GM20000 (cell line): Measurements from ENCODE around the gene EPO.

Source experiments
- DNase-seq: peaks from one replicate; pipeline ENCODE4 v3.0.0; 2012; ENCODE audit warnings: low spot score
- TF ChIP-seq, protein P1 (sequence below): IDR thresholded peaks from 2 replicates; pipeline ENCODE4 v1.5.1; 2012; ENCODE audit warnings: mild to moderate bottlenecking, control low read depth; ENCODE audit errors: extremely low read depth, missing control alignments

EPO gene

DNA sequence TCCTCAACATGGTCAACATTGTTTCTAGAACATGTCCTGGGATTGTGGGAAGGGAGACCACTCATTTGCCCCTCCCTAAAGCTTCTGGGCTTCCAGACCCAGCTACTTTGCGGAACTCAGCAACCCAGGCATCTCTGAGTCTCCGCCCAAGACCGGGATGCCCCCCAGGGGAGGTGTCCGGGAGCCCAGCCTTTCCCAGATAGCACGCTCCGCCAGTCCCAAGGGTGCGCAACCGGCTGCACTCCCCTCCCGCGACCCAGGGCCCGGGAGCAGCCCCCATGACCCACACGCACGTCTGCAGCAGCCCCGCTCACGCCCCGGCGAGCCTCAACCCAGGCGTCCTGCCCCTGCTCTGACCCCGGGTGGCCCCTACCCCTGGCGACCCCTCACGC lies at the start of gene EPO:
TSS of gene EPO (plus strand) at position 190 of the 392 bp plus-strand sequence. CDS start 513 bp downstream, outside the sequence.
- DNase-seq = no peak
- TF ChIP-seq, protein P1, sequence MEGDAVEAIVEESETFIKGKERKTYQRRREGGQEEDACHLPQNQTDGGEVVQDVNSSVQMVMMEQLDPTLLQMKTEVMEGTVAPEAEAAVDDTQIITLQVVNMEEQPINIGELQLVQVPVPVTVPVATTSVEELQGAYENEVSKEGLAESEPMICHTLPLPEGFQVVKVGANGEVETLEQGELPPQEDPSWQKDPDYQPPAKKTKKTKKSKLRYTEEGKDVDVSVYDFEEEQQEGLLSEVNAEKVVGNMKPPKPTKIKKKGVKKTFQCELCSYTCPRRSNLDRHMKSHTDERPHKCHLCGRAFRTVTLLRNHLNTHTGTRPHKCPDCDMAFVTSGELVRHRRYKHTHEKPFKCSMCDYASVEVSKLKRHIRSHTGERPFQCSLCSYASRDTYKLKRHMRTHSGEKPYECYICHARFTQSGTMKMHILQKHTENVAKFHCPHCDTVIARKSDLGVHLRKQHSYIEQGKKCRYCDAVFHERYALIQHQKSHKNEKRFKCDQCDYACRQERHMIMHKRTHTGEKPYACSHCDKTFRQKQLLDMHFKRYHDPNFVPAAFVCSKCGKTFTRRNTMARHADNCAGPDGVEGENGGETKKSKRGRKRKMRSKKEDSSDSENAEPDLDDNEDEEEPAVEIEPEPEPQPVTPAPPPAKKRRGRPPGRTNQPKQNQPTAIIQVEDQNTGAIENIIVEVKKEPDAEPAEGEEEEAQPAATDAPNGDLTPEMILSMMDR = no peak

DNA sequence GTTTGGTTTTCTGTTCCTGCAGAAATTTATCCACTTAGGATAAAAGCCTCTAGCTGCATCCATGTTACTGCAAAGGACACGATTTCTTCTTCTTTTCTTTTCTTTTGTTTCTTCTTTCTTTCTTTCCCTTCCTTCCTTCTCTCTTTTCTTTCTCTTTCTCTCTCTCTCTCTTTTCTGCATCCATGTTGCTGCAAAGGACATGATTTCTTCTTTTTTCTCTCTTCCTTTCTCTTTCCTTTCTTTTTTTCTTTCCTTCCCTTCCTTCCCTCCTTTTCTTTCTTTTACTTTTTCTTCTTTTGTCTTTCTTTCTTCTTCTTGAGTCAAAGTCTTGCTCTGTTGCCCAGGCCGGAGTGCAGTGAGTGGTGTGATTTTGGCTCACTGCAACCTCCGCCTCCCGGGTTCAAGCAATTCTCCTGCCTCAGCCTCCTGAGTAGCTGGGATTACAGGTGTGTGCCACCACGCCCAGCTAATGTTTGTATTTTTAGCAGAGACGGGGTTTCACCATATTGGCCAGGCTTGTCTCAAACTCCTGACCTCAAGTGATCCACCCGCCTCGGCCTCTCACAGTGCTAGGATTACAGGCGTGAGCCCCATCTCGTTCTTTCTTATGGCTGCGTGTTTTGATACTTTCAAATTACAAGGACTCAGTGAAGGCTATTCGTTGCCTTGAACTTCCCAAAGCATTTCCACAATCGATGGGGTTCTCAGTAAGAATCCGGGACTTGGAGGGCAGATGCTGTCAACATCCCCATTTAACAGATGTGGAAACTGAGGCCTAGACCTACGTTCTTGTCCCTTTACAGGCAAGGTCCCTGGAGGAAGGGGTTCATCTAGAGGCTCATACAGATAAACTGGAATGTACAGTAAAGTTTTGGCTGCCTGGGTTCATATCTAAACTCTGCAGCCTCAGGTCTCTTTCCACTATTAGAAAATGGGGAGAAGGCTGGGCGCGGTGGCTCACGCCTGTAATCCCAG lies 48.6 kb upstream of the EPO start:
- TF ChIP-seq, protein P1 = no peak
- no peak for DNase-seq

DNA sequence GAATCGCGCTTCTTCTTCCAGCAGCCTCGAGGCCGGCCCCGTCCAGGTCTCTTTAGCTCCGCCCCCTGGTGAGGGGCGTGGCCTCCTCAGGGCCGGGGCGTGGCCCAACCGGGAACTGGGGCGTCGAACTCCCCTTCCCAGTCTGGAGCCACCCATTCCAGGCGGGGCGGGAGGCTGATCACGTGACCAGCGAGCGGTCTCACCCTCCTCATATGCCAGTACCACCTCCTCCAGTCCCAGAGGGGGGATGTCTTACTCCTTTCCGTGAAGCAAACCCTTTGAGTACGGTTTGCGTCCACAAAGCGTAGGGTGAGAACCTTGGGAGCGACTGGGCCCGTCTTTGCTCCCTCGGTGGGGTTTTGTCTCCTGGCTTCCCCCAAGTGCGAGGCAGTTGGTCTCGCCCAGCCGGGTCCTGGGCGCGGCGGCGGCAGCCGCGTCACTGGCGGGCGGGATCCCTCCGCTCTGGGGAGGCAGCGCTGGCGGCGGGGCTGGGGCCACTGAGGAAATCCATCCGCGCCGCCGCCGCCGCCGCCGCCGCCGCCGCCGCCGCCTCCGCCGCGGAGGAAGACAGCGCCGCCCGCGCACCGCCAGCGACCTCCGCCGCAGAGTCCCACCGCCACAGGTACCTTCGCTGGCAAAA lies 46.8 kb upstream of the EPO start, which contains the start of gene GNB2:
TSS of gene GNB2 (plus strand) at position 439 of the 640 bp plus-strand sequence. CDS start 2,526 bp downstream, outside the sequence.
- TF ChIP-seq, protein P1 = no peak
- DNase-seq = peak; percentile 97

DNA sequence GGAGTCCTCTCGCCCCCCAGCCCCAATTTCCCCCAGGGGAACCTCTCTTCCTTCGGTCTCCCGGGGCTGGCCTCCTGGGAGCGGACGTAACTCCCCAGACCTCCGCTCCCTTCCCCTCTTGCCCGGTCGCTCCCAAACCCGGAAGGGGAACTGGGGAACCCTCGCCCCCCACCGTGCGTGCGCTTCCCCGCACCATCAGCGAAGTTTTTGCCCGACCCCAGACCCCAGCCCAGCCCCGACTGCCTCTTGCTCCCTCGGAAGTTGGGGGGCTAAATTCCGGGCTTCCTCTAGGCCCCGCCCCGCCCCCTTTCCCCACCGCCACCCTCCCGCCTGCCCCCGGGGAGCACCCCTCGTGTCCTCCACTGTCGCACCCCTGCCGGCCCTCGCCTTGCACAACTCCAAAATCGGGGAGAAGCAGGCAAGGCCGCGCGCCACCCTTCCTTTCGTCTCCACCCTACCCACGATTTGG lies 46.3 kb upstream of the EPO start:
- TF ChIP-seq, protein P1 = no peak
- peak; percentile 54 for DNase-seq

DNA sequence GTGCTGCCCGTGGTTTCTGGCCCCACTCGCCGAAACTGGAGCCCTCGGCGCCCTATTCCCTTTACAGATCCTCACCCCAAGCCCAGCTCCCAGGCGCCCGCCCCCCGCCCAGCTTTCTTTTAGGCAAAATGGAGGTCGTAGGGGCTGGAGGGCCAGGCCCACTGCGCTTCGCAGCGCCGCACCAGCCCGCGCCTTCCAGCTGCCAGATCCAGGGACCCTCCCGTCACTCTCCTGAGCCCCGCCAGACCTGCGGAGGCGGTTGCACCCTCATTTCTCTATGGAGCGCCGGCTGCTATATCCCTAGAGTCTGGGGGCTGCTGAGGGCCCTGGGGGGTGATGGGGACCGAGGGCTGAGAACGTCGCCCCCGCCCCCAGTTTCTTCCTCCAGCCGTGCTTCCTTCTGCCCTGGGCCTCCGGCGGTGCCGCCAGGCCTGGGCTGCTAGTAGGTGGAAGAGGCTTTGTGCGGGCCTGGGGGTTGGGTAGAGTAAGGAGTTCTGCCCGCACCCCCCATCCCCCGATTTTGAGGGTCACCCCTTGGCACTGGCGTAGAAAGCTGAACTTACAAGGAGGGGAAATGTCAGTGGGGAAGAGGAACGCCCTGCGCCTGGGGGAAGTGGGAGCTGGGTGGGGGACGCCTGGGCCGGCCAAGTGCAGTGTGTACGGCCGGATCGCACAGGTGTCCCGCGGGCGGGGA lies 45.7 kb upstream of the EPO start:
- DNase-seq = peak; percentile 28
- TF ChIP-seq, protein P1 = no peak

DNA sequence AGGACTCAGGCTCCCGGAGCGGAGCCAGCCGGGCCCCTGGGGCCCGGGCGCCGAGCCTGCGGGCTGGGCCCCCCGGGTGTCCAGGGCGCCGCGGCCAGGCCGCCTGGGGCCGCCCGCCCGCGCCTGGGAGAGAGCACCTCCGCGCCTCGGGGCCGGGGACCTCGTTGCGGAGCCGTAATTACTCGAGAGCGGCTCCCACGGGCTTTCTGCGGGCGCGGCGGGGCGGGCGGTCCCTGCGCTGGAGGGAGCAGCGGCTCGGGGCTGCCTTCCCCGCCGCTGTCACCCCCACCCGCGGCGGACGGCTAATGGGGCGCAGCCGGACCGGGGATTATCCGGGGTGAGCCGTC lies 45.2 kb upstream of the EPO start:
- TF ChIP-seq, protein P1 = no peak
- peak; percentile 43 for DNase-seq
